Left kidney (tissue), 8 donors: ENCODE data around the gene GNG14. TPM values are rescaled to one million over a fixed set of nuclear protein-coding genes. Genes with fewer than 3 reads are reported as not detected.
"Not testable (repeated sequence)": the region's sequence is repeated elsewhere in the genome, so short reads cannot be mapped to it uniquely, and the experiment has no call there.

Experiments
- DNase-seq: peaks from one replicate; pipeline ENCODE4 v3.0.0-alpha.2; 2013
- long read RNA-seq, 8 donors: transcript quantifications; one replicate each; lab custom pipeline, GENCODE V29; 2026
- polyA plus RNA-seq: library from polyadenylated mRNA; unstranded; fragments of 120-200 nt; gene quantifications from one replicate; pipeline ENCODE4 v1.2.1, GENCODE V29; 2013; ENCODE audit not compliant: insufficient read length

GNG14 gene
- polyA plus RNA-seq, result 1.00 TPM
- long read RNA-seq, donor 1, result 0 reads
- long read RNA-seq, donor 2, partial matches to known transcripts, result 0 of 1 reads
- long read RNA-seq, donor 2, other reads (novel, unspliced or antisense), result 0 of 1 reads
- long read RNA-seq, donor 3, result 0 reads
- long read RNA-seq, donor 4, result 0 reads
- long read RNA-seq, donor 5, result 0 reads
- long read RNA-seq, donor 6, result 0 reads
- long read RNA-seq, donor 7, result 0 reads
- long read RNA-seq, donor 8, partial matches to known transcripts, result 0 of 1 reads
- long read RNA-seq, donor 8, other reads (novel, unspliced or antisense), result 0 of 1 reads

DNA sequence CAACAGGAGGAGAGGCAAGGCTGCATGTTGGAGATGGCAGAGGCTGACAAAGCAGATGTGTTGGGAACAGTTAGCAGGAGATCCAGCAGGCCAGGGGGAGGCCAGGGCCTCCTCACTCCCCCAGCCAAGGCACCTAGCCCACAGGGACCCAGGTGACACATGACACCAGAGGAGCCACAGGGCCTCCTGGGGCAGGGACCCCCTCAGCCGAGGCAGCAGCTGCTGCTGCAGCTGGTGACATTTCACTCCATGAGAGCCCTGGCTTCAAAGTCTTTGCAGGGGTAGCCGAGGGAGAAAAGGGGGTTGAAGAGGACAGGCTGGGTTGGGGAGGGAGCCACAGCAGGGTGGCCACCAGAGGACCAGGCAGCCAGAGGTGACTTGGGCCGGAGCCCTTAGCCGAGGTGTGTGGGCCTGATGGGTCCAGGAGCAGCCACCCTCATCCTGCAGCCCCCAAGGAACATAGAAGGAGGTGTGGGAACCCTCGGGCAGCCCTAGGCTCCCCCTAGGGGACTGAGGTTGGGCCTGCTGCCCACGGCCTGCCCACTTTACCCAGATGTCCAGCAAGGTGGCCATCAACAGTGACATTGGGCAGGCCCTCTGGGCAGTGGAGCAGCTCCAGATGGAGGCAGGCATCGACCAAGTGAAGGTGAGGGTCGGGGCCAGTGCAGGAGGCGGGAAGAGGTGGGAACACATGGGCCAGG, at the start of gene GNG14:
Gene GNG14 (plus strand): TSS at position 503 of the 701 bp plus-strand sequence. CDS start 51 bp downstream, at position 554.
- DNase-seq, result no peak

DNA sequence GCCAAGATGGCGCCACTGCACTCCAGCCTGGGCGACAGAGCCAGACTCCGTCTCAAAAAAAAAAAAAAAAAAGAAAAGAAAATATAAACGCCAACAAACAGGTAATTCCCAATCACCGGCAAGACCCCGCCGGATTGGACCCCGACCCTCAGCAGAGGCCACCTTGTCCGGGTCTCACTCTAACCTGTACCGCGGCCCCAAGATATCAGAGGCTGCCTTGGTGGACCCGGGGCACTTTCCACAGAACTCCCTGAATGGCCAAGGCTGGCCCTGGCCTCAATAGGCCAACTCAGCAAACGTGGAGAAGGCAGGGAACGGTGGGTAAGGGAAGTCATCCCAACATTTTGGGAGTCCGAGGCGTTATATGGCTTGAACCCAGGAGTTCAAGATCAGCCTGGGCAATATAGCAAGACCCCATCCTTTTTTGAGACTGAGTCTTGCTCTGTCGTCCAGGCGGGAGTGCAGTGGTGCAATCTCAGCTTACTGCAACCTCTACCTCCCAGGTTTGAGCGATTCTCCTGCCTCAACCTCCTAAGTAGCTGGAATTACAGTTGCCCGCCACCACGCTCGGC, 49.1 kb upstream of the GNG14 start:
- DNase-seq, result no peak

GRCh38 chr19:12639901-12640613, 47.7 kb upstream of the GNG14 start:
- DNase-seq, result peak; percentile 68

DNA sequence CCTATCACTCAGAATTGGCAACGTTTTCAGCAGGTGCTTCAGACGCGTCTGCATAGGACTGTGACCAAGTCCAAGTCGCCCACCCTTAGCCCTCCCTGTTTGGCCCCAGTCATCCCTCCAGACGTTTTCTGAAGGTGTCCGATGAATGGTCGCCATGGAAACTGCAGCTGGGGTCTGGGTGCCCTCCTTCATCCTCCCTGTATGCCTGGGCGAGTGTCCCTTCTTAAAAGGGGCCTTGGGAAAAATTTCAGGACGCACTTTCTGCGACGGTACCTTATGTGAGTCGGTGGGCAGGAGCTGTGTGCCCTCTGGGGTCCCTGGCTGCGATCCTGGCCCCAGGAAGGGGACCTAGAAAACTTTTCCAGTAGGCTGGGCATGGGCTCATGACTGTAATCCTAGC, 46.3 kb upstream of the GNG14 start:
- DNase-seq, result no peak

DNA sequence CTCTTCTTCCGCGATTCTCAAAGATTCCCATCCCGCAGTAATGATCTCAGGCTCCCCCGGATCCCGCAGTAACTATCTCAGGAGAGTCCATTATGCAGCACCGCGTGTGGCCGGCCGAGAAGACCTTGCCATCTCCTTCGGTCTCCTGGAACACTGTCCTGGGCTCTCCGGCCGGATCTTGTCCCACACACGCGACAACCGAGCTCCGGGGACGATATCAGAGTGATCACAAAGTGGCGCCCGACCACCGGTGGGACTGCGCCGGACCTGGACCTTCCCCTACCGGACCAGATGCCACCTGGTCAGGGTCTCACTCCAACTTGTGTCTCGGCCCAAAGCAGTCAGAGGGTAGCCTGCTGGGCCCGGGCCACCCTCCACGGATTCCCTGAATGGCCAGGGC, 45.3 kb upstream of the GNG14 start:
- no peak for DNase-seq

DNA sequence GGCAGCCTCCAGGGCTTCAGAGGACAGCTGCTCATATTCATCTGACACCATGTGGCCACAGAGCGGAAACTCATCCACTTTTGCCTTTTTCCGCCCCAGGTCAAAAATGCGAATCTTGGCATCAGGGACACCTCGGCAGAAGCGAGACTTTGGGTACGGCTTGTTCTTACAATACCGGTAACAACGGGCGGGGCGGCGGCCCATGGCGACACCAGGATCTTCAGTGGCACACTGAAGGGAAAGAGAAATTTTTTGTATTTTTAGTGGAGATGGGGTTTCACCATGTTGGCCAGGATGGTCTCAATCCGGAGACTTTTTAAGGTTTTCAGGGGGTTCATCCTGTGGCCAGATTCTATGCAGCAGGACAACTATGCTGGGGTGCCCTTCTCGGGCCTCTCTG, 44.1 kb upstream of the GNG14 start:
- DNase-seq, result not testable (repeated sequence)

DNA sequence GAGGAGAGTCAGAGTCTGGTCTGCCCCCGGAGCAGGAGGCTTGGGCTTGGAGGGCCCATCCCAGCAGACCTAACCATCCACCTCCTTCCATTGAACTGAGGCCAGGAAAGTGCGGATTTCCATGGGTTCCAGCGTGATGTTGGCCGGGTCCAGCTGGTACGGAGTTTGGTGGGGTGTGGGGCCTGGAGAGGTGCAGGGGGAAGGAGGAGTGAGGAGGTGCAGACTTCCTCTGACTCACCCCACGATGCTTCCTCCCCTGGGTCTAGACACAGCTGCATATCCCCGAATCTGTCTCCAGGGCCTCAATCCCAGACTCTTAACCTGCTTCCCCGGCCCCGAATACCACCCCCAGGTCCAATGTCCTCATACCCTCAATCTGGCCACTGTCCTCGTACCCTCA, 41.2 kb upstream of the GNG14 start:
- DNase-seq, result no peak

- DNase-seq, result no peak
Measured at GRCh38 chr19:12647047-12647446, 40.8 kb upstream of the GNG14 start.

GRCh38 chr19:12647490-12648071, 40.2 kb upstream of the GNG14 start:
- peak; percentile 60 for DNase-seq

DNA sequence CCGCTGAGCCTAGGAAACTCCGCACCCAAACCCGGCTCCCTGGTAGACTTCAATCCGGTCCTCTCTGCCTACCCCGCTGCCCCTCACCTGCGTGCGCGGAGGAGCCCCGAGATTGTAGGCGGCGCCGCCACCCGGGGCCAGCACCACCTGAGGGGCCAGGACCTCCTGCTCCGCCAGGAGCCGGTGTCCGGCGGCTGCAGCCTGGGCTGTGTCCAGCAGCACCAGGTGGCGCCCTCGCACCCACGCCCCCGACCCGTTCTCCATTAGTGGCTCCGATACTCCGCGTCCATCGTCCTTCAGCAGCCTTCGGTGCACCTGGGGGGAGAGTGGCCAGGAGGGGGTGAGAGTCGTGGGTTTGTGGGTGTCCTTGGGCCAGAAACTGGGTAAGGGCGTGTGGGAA, 39.7 kb upstream of the GNG14 start:
- DNase-seq, result no peak

GRCh38 chr19:12649941-12650340, 37.9 kb upstream of the GNG14 start:
- DNase-seq, result no peak

- no peak for DNase-seq
Measured at GRCh38 chr19:12652219-12652618, 35.6 kb upstream of the GNG14 start.

DNA sequence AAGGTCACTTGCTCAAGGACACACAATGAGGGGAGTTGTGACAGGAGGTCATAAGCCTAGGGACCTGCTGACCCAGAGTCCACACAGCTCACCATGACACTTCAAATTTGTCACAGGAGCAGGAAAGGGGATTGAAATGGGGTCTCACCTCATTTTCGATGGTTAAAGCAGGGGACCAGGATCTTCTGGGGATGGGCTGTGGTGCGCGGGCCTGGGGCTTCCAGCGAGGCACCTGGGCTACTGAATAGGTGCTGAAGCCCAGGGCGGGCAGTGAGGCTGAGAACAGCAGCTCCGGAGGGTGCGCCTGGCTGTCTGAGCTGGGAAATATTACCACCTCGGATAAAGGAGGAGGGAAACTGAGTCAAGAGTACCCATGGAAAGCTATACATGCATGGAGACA, 32.3 kb upstream of the GNG14 start:
- DNase-seq, result no peak

- DNase-seq, result no peak
Measured at GRCh38 chr19:12656899-12657571, 30.8 kb upstream of the GNG14 start.

DNA sequence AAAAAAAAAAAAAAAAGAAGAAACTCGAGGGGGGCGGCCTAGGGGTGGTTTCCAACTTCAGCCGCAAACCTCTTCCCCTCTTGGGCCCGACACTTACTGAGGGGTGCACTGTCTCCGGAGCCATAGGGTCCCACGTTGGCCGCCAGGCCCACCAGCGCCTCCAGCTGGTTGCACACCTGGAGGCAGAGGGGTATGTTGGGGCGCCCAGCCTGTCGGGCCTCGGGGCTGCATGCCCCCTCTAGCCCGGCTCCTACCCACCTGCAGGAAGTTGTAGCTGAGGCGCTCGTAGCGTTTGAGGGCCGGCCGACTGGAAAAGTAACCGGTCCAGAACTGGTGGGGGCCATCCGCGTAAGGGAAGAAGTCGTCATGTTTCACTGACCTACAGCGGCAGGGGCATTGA, 29.8 kb upstream of the GNG14 start:
- no peak for DNase-seq

- no peak for DNase-seq
Measured at GRCh38 chr19:12660980-12661379, 26.8 kb upstream of the GNG14 start.

- no peak for DNase-seq
Measured at GRCh38 chr19:12664406-12665280, 23.2 kb upstream of the GNG14 start.

- DNase-seq, result no peak
Measured at GRCh38 chr19:12665281-12665573, 22.6 kb upstream of the GNG14 start.

DNA sequence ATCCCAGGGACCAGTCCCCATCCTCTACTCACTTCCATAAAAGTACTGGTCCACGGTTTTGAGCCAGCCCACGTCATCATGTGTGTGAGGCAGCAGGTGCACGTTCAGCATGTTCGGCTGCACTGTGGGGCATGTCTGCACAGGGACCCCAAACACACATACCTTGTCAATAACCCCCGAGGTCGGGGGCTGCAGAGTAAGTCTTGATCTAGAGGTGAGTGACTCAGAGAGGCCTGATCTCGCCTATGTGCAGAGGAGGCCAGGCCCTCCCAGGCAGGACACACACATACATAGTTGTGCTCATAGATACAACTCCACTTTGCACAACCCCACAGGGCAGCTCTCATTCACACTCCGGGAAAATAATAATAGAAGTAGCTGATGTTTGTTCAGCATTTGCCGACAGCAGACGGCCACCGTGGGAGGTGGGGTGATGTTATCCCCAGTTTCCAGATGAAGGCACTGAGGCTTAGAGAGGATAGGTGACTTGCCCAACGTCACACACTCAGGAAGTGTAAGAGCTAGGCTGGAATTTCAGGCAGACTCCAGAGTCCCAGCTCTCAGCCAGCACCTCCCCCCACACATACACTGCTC, 22.0 kb upstream of the GNG14 start:
- DNase-seq, result no peak

DNA sequence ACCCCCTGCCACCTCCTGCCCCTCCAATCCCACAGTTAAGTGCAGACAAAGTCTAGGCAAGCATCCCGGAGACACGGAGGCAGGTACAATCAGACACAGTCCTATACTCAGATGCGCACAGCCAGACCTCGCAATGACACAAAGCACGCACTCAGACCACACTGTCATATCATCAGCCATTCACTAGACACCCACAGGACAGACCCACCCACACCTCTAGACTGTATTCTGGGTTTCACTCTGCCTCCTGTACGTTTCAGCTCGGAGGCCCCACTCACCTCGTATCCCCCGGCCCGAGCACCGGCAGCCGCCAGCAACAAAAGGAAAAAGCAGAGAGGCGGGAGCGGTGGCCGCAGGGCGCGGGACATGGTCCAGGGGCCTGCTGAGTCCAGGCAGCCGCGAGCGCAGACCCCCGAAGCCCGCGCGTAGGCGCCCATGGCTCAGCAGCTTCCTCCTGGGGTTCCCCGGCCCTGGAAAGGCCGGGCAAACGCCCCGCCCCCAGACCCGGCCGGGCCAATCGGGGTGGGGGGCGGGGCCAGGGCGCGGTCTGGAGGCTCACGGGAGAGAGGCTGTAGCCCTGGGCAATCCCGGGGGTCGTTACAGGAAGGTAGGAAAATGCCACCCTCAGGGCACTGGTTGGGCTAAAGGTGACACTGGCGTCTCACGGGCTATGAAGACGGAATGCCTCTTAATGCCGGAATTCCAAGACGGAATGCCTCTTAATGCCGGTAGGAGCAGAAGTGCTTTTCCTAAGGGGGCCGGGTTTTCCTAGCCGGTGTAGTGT, 21.3 kb upstream of the GNG14 start, which contains the start of the genes MAN2B1 and WDR83:
Gene MAN2B1 (minus strand): TSS at position 478 of the 784 bp plus-strand sequence. CDS start 41 bp downstream, at position 437.
Gene WDR83 (plus strand): TSS at position 543 of the 784 bp plus-strand sequence. CDS start 2,984 bp downstream, outside the sequence.
- peak; percentile 80 for DNase-seq
